NB4 (cell line): ENCODE measurements around the gene SLC7A6.

ENCODE experiments used
- DNase-seq: peaks from one replicate; pipeline ENCODE4 v3.0.0; 2010; ENCODE audit warnings: low read depth
- H3K4me3 ChIP-seq: one replicate; pipeline ENCODE4 v1.5.1; 2011; ENCODE audit warnings: mild to moderate bottlenecking, low read depth, low read length, moderate library complexity
- CTCF ChIP-seq: IDR thresholded peaks from one replicate; pipeline ENCODE4 v1.5.1; 2012; ENCODE audit warnings: low read depth, low read length
- MYC ChIP-seq: IDR thresholded peaks from 2 replicates; pipeline ENCODE4 v1.6.1; 2011; ENCODE audit warnings: low read depth, low read length
- POLR2A ChIP-seq: IDR thresholded peaks from 2 replicates; pipeline ENCODE4 v1.6.1; 2011; ENCODE audit warnings: mild to moderate bottlenecking; ENCODE audit not compliant: insufficient read length; ENCODE audit errors: extremely low read depth
- TF ChIP-seq, protein P1 (sequence below): IDR thresholded peaks from 2 replicates; pipeline ENCODE4 v1.6.1; 2011; ENCODE audit warnings: low read depth, low read length

The SLC7A6 gene

DNA sequence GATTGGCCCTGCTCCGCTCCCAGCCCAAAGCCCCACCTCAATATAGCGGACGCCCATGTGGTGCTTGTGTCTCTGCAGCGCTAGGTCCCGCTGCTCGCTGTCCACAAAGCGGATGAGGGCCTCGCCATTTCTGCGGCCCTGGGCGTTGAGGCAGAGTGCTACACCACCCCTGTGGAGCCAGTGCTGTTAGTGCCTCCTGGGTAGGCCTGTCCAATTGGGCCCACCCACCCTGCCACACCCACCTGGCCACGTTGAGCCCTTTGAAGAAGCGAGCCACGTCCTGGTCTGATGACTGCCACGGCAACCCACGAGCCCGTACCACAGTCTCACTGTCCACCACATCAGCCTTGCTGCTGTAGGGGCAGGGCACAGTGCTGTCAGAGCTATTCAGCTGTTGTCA lies 32.0 kb upstream of the SLC7A6 start:
- H3K4me3 ChIP-seq, result no peak overlapping the region
- DNase-seq, result no peak
- TF ChIP-seq MYC (no peak), POLR2A (no peak), CTCF (no peak)
- TF ChIP-seq, protein P1, sequence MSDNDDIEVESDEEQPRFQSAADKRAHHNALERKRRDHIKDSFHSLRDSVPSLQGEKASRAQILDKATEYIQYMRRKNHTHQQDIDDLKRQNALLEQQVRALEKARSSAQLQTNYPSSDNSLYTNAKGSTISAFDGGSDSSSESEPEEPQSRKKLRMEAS, result no peak

- no peak for DNase-seq
- TF ChIP-seq, protein P1, result no peak
- no peak for TF ChIP-seq MYC
- no peak for TF ChIP-seq POLR2A
- no peak for TF ChIP-seq CTCF
- H3K4me3 ChIP-seq, result no peak overlapping the region
These were observed 31.1 kb upstream of the SLC7A6 start for GRCh38 chr16:68233085-68233834.

DNA sequence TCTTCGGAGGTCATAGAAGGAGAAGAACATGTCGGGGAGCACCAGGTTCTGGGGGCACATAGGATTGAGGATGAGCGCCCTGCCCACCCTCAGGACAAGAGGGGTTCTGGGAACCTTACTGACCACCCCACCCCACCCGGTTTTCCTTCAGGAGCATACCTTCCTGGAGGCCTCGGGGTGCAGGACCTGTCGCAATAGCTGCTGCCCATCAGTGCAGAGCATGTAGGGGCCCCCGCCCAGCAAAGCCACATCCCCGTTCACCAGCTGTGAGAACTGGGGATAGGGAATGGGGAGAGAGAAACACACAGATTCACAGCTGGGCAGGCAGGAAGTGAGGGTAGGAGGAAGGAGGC lies 30.5 kb upstream of the SLC7A6 start:
- H3K4me3 ChIP-seq, result no peak overlapping the region
- DNase-seq, result no peak
- TF ChIP-seq MYC (no peak), CTCF (no peak), POLR2A (no peak)
- TF ChIP-seq, protein P1, result no peak

GRCh38 chr16:68234188-68235107 lies 29.9 kb upstream of the SLC7A6 start:
- no peak for DNase-seq
- TF ChIP-seq, protein P1, result no peak
- no peak for TF ChIP-seq MYC
- no peak overlapping the region for H3K4me3 ChIP-seq

- DNase-seq, result no peak
- no peak overlapping the region for H3K4me3 ChIP-seq
- TF ChIP-seq MYC (no peak), POLR2A (no peak), CTCF (no peak)
- TF ChIP-seq, protein P1, result no peak
These were observed 29.0 kb upstream of the SLC7A6 start for GRCh38 chr16:68235108-68235886.
